ENCODE data around the gene TRPM8.

TRPM8 gene

DNA sequence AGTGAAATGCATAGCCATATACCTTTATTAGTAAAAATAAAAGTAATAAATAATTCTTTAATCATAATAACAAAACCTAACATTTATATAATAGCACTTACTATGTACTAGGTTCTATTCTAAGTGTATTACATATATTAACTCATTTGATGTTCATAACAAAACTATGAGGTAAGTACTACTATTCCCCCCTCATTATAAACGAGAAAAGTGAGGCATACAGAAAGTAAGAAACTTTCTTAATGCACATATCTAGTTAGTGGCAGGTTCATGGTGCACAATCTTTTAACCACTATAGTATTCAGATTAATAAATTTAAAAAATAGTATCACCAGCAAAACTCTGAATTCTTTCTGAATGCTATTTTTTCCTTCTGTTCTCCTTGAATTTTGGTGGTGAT, 27.5 kb downstream of the TRPM8 start:
- Histone ChIP-seq H3K9me3 (ENCODE audit: low read length) (no peaks in the 10 kb centered on the region), H3K27ac (ENCODE audit: low read depth, low read length, poor library complexity, severe bottlenecking) (no peak overlapping the region), H3K4me3 (ENCODE audit: low read depth, low read length, poor library complexity, severe bottlenecking) (no peak overlapping the region), H2AFZ (ENCODE audit: low read length) (no peak overlapping the region), H3K9me2 (ENCODE audit: low read depth, low read length) (no peaks in the 10 kb centered on the region), H3K36me3 (ENCODE audit: insufficient read depth, low read length) (no peaks in the 10 kb centered on the region), H3F3A (ENCODE audit: insufficient read depth, low read length) (no peaks in the 10 kb centered on the region), H3K4me2 (ENCODE audit: low read length) (no peak overlapping the region), H3K79me2 (ENCODE audit: insufficient read depth, low read length) (no peaks in the 10 kb centered on the region), H3K9ac (ENCODE audit: low read length) (no peak overlapping the region), H4K20me1 (ENCODE audit: insufficient read depth, low read length) (no peaks in the 10 kb centered on the region), H3K4me1 (ENCODE audit: insufficient read depth, low read length, severe bottlenecking) (no peaks in the 10 kb centered on the region), H3K27me3 (ENCODE audit: insufficient read depth, low read length) (no peaks in the 10 kb centered on the region)
- TF ChIP-seq, protein P1, sequence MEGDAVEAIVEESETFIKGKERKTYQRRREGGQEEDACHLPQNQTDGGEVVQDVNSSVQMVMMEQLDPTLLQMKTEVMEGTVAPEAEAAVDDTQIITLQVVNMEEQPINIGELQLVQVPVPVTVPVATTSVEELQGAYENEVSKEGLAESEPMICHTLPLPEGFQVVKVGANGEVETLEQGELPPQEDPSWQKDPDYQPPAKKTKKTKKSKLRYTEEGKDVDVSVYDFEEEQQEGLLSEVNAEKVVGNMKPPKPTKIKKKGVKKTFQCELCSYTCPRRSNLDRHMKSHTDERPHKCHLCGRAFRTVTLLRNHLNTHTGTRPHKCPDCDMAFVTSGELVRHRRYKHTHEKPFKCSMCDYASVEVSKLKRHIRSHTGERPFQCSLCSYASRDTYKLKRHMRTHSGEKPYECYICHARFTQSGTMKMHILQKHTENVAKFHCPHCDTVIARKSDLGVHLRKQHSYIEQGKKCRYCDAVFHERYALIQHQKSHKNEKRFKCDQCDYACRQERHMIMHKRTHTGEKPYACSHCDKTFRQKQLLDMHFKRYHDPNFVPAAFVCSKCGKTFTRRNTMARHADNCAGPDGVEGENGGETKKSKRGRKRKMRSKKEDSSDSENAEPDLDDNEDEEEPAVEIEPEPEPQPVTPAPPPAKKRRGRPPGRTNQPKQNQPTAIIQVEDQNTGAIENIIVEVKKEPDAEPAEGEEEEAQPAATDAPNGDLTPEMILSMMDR (IDR thresholded peaks at IDR 0.05; ENCODE audit: low read length), result no peak
- TF ChIP-seq EZH2 (IDR thresholded peaks at IDR 0.05; ENCODE audit: borderline replicate concordance, low read length), result no peak

DNA sequence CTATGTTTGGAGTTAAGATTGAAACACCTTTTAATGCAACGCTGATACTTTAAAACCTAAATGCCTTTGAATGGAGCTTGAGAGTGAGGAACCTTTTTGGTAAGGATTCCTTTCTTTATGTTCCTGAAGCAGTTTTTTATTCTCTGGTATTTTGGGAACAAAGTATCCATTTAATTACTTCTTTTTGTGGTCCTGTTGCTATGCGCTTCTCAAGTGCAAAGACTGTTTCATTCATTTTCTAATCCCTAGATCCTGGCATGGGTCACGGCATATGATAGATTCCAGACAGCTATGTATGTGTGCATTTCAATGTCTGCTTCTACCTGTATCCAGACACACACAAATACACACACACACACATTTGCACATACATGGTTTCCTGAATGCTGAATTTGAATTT, 28.0 kb downstream of the TRPM8 start:
- Histone ChIP-seq H3K27ac (ENCODE audit: low read depth, low read length, poor library complexity, severe bottlenecking) (no peak overlapping the region), H3K4me3 (ENCODE audit: low read depth, low read length, poor library complexity, severe bottlenecking) (no peak overlapping the region), H3K79me2 (ENCODE audit: insufficient read depth, low read length) (no peaks in the 10 kb centered on the region), H2AFZ (ENCODE audit: low read length) (no peak overlapping the region), H3K9me2 (ENCODE audit: low read depth, low read length) (no peaks in the 10 kb centered on the region), H3K36me3 (ENCODE audit: insufficient read depth, low read length) (no peaks in the 10 kb centered on the region), H4K20me1 (ENCODE audit: insufficient read depth, low read length) (no peaks in the 10 kb centered on the region), H3K4me1 (ENCODE audit: insufficient read depth, low read length, severe bottlenecking) (no peaks in the 10 kb centered on the region), H3F3A (ENCODE audit: insufficient read depth, low read length) (no peaks in the 10 kb centered on the region), H3K9ac (ENCODE audit: low read length) (no peak overlapping the region), H3K9me3 (ENCODE audit: low read length) (no peaks in the 10 kb centered on the region), H3K4me2 (ENCODE audit: low read length) (no peak overlapping the region), H3K27me3 (ENCODE audit: insufficient read depth, low read length) (no peaks in the 10 kb centered on the region)
- TF ChIP-seq EZH2 (IDR thresholded peaks at IDR 0.05; ENCODE audit: borderline replicate concordance, low read length), result no peak
- TF ChIP-seq, protein P1 (IDR thresholded peaks at IDR 0.05; ENCODE audit: low read length), result no peak

DNA sequence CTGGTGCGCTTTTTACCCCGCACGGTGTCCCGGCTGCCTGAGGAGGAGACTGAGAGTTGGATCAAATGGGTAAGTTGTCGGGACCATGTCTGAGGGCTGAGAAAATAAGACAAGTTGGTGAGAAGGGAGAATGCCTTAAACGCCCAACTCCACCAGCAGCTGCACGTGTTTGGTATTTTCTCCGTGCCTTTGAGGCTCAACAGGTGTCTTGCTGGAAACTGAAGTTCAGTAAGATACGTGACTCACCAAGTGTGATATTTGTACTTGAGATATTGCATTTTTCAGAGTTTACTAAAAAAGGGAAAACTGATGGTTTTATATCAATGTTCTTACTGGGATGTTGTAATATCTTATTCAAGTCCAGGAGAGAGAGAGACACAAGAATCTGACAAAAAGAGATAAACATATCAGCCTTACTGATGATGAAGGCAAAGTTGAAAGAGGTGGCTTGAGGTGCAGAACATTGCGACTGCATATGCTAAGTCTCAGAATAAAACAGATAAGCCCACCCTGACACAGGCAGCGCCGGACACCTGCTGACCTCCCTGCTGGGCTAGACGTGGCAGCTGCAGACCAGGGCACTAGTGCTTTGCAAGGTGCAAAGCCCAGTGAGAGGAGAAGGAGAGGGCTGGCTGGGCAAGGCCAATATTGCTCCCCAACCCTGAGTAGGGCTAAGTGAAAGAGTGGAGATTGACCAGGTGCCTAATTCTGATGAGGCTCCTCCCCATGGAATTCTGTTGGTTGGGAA, 33.1 kb downstream of the TRPM8 start:
- Histone ChIP-seq H3K9ac (ENCODE audit: low read length) (no peak overlapping the region), H4K20me1 (ENCODE audit: insufficient read depth, low read length) (no peaks in the 10 kb centered on the region), H3K27me3 (ENCODE audit: insufficient read depth, low read length) (no peaks in the 10 kb centered on the region; the same call in 1 of the 2 replicates), H2AFZ (ENCODE audit: low read length) (no peak overlapping the region), H3K9me3 (ENCODE audit: low read length) (no peaks in the 10 kb centered on the region), H3K4me2 (ENCODE audit: low read length) (no peak overlapping the region), H3F3A (ENCODE audit: insufficient read depth, low read length) (no peaks in the 10 kb centered on the region), H3K9me2 (ENCODE audit: low read depth, low read length) (no peaks in the 10 kb centered on the region), H3K4me3 (ENCODE audit: low read depth, low read length, poor library complexity, severe bottlenecking) (no peak overlapping the region), H3K36me3 (ENCODE audit: insufficient read depth, low read length) (no peaks in the 10 kb centered on the region), H3K27ac (ENCODE audit: low read depth, low read length, poor library complexity, severe bottlenecking) (no peak overlapping the region), H3K79me2 (ENCODE audit: insufficient read depth, low read length) (no peaks in the 10 kb centered on the region), H3K4me1 (ENCODE audit: insufficient read depth, low read length, severe bottlenecking) (no peaks in the 10 kb centered on the region)
- TF ChIP-seq, protein P1 (IDR thresholded peaks at IDR 0.05; ENCODE audit: low read length), result no peak
- no peak for TF ChIP-seq EZH2 (IDR thresholded peaks at IDR 0.05; ENCODE audit: borderline replicate concordance, low read length)
